ENCODE results near the gene STRN4. TPM values are rescaled to one million over a fixed set of nuclear protein-coding genes. Genes with fewer than 3 reads are reported as not detected.
A peak's percentile ranks its signal among the peaks of the same experiment; 100 is the strongest.

The STRN4 gene
- total RNA-seq, 6 donors from 2014 or later: 59.8 to 168 (median 83.7) TPM

DNA sequence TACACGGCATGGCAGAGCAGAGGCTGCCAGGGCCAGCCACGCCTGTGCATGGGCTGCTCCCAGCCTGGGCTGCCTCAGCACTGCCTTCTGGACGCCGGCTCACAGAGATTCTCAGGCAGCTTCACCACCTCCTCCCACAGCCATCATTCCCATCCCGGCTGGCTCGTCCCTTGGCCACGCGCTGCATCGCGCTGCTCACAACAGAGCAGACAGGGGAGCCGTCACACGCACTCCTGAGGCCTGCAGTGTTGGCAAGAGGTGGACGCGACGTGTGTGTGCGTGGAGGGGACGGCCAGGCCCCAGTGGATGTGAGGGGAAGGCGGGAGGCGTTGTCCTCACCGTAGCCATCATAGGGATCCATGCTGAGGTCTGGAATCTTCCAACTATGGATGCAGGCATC is 21.8 kb downstream of the STRN4 start:
- Histone ChIP-seq H3K27ac (no peak overlapping the region), H3K27me3 (no peaks in the 10 kb centered on the region), H3K4me3 (no peak overlapping the region), H3K9me3 (no peaks in the 10 kb centered on the region), H3K36me3 (peaks cover 44 to 100% (median 91%) of the 10 kb centered on the region in 4 donors), H3K4me1 (peaks cover 20 to 48% (median 24%) of the 10 kb centered on the region in 4 donors)
- WGBS, 2 donors: 90 to 95% methylated on average over 18 to 20 of the region's 20 CpGs
- ATAC-seq (ENCODE audit: low FRiP score in 2 of 2) (no peak), DNase-seq (no peak)
- TF ChIP-seq POLR2AphosphoS5 (IDR thresholded peaks at IDR 0.05): no peak
- TF ChIP-seq, protein P1, sequence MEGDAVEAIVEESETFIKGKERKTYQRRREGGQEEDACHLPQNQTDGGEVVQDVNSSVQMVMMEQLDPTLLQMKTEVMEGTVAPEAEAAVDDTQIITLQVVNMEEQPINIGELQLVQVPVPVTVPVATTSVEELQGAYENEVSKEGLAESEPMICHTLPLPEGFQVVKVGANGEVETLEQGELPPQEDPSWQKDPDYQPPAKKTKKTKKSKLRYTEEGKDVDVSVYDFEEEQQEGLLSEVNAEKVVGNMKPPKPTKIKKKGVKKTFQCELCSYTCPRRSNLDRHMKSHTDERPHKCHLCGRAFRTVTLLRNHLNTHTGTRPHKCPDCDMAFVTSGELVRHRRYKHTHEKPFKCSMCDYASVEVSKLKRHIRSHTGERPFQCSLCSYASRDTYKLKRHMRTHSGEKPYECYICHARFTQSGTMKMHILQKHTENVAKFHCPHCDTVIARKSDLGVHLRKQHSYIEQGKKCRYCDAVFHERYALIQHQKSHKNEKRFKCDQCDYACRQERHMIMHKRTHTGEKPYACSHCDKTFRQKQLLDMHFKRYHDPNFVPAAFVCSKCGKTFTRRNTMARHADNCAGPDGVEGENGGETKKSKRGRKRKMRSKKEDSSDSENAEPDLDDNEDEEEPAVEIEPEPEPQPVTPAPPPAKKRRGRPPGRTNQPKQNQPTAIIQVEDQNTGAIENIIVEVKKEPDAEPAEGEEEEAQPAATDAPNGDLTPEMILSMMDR (IDR thresholded peaks at IDR 0.05): no peak
- no peak for TF ChIP-seq POLR2A (IDR thresholded peaks at IDR 0.05)
- TF ChIP-seq EP300 (IDR thresholded peaks at IDR 0.05): no peak

DNA sequence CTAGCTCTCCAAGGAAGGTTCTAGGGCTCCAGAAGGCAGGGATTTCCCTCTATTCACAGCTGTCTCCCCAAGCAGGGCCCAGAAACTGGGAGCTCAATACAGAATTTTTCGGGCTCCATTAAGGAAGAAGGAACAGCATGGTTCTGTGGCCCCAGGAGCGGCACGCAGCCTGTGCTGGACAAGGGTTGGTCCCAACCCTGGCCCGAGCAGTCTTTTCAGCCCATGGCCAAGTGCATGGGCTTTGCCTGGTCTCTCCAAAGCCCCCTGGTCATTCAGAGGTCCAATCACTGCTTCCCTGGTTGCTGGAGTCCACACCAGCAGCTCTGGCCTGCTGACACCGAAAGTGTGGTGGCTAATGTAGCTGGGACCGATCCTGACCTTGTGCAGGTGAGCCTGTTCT is 22.8 kb downstream of the STRN4 start:
- no peaks in the 10 kb centered on the region for H3K9me3 ChIP-seq
- ATAC-seq (ENCODE audit: low FRiP score in 2 of 2) (no peak), DNase-seq (no peak)
- whole genome bisulfite sequencing, 2 donors: 96% methylated on average over 6 of the region's 6 CpGs; no CpG with 5 or more reads in 1 of the 2 donors
- no peak overlapping the region for H3K4me3 ChIP-seq
- peaks cover 18 to 50% (median 23%) of the 10 kb centered on the region in 4 donors for H3K4me1 ChIP-seq
- no peaks in the 10 kb centered on the region for H3K27me3 ChIP-seq
- peaks cover 41 to 93% (median 84%) of the 10 kb centered on the region in 4 donors for H3K36me3 ChIP-seq
- TF ChIP-seq EP300 (IDR thresholded peaks at IDR 0.05) (no peak), POLR2A (IDR thresholded peaks at IDR 0.05) (no peak), POLR2AphosphoS5 (IDR thresholded peaks at IDR 0.05) (no peak)
- TF ChIP-seq, protein P1 (IDR thresholded peaks at IDR 0.05): no peak
- H3K27ac ChIP-seq: peak overlapping the region in 2 of 4 donors; percentile 18 to 48

DNA sequence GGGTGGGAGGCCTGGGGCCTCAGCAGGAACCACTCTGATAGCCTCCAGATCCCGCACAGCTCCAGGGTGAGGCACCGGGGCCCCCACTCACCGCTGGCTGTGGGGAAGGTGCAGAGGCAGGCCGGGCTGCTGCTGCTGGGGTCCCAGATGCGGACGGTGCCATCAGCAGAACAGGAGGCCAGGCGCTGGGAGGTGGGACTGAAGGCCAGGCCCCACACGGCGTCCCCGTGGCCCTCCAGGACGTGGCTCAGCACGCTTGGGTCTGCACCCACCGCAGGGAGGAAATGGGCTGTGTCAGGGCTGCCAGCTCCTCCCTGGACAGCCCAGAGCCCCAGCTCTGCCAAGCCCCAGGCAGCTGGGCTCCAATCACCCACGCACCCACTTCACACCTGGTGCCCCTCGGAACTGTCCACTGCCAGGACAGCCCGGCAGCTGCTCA is 23.2 kb downstream of the STRN4 start:
- H3K9me3 ChIP-seq: no peaks in the 10 kb centered on the region
- no peak for TF ChIP-seq EP300 (IDR thresholded peaks at IDR 0.05)
- TF ChIP-seq, protein P1 (IDR thresholded peaks at IDR 0.05): no peak
- no peak for TF ChIP-seq POLR2A (IDR thresholded peaks at IDR 0.05)
- TF ChIP-seq POLR2AphosphoS5 (IDR thresholded peaks at IDR 0.05): no peak
- DNase-seq (no peak), ATAC-seq (ENCODE audit: low FRiP score in 2 of 2) (no peak)
- peak overlapping the region in 3 of 4 donors; percentile 18 to 48 (median 32) for H3K27ac ChIP-seq
- 79% methylated on average over 12 of the region's 16 CpGs; no CpG with 5 or more reads in 1 of the 2 donors for WGBS, 2 donors
- no peaks in the 10 kb centered on the region for H3K27me3 ChIP-seq
- H3K36me3 ChIP-seq: peaks cover 41 to 89% (median 80%) of the 10 kb centered on the region in 4 donors
- H3K4me1 ChIP-seq: peaks cover 18 to 50% (median 23%) of the 10 kb centered on the region in 4 donors
- no peak overlapping the region for H3K4me3 ChIP-seq

DNA sequence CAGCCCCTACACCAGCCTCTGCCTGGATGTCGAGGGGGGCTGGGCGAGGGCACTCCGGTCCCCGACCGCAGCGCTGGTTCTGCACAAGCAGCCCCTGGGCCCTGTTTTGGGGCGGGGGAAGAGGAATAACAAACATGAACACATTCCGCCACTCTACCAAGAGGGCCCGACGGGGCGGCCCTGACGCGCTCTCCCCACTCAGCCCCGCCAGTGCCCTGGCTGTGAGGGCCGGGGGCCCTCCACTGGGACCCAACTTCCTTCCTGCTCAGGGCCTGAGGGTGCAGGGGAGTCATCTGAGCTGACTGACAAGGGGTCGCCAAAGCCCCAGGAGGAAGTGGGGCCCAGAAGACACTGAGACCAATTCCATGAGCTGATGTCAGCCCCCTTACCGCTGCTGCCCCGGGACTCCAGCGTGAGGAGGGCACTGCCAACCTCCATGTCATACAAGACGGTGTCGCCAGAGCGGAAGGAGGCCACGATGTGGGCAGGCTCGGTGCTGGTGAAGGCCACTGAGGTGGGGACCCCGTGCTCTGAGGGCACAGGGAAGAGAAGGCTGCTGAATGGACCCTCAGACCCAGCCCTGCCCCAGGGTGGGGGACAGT is 23.7 kb downstream of the STRN4 start:
- Histone ChIP-seq H3K9me3 (no peaks in the 10 kb centered on the region), H3K4me1 (peaks cover 18 to 50% (median 23%) of the 10 kb centered on the region in 4 donors), H3K36me3 (peaks cover 41 to 83% (median 75%) of the 10 kb centered on the region in 4 donors), H3K27me3 (no peaks in the 10 kb centered on the region), H3K27ac (peak overlapping the region in 3 of 4 donors; percentile 18 to 48 (median 32)), H3K4me3 (no peak overlapping the region)
- WGBS, 2 donors: 80 to 88% methylated on average over 16 to 25 of the region's 25 CpGs
- DNase-seq (no peak), ATAC-seq (ENCODE audit: low FRiP score in 2 of 2) (no peak)
- no peak for TF ChIP-seq POLR2A (IDR thresholded peaks at IDR 0.05)
- TF ChIP-seq, protein P1 (IDR thresholded peaks at IDR 0.05): no peak
- no peak for TF ChIP-seq EP300 (IDR thresholded peaks at IDR 0.05)
- TF ChIP-seq POLR2AphosphoS5 (IDR thresholded peaks at IDR 0.05): no peak
